Glutamatergic neuron (in vitro differentiated cells): ENCODE data around the gene PNPLA2. TPM values are rescaled to one million over a fixed set of nuclear protein-coding genes. Genes with fewer than 3 reads are reported as not detected.

Experiments
- DNase-seq: peaks from one replicate; pipeline ENCODE4 v3.0.0; 2022
- H3K27ac Mint-ChIP-seq: one replicate; pipeline ENCODE4 v1.8.0; 2020; ENCODE audit warnings: mild to moderate bottlenecking, mixed read lengths, inconsistent platforms; ENCODE audit not compliant: unreplicated experiment
- H3K27me3 Mint-ChIP-seq: one replicate; pipeline ENCODE4 v1.8.0; 2020; ENCODE audit warnings: mild to moderate bottlenecking, moderate library complexity, mixed read lengths, inconsistent platforms; ENCODE audit not compliant: unreplicated experiment
- H3K36me3 Mint-ChIP-seq: one replicate; pipeline ENCODE4 v1.8.0; 2020; ENCODE audit warnings: mild to moderate bottlenecking, mixed read lengths, inconsistent platforms; ENCODE audit not compliant: unreplicated experiment
- H3K4me1 Mint-ChIP-seq: one replicate; pipeline ENCODE4 v1.8.0; 2020; ENCODE audit warnings: mild to moderate bottlenecking, low read depth, mixed read lengths, inconsistent platforms; ENCODE audit not compliant: unreplicated experiment
- H3K4me3 Mint-ChIP-seq: one replicate; pipeline ENCODE4 v1.8.0; 2020; ENCODE audit warnings: mild to moderate bottlenecking, mixed read lengths, inconsistent platforms; ENCODE audit not compliant: unreplicated experiment
- H3K9me3 Mint-ChIP-seq: one replicate; pipeline ENCODE4 v1.8.0; 2020; ENCODE audit warnings: mild to moderate bottlenecking, moderate library complexity, mixed read lengths, inconsistent platforms; ENCODE audit not compliant: unreplicated experiment
- total RNA-seq: library from RNA; stranded (reverse); fragmentation: NEBNext Ultra II Directional; extraction: Animal tissue kit (Norgen Biotek cat#: 25700); gene quantifications from one replicate; pipeline ENCODE4 v1.2.1, GENCODE V29; 2021; ENCODE audit not compliant: unreplicated experiment
- TF ChIP-seq, protein P1 (sequence below): fragments of 200-600 bp; sonication (generic); IDR thresholded peaks from one replicate; pipeline ENCODE4 v1.5.0; 2021; ENCODE audit not compliant: partially characterized antibody, unreplicated experiment

The PNPLA2 gene
- total RNA-seq, 1 donor from 2014 or later, result 32.3 TPM

DNA sequence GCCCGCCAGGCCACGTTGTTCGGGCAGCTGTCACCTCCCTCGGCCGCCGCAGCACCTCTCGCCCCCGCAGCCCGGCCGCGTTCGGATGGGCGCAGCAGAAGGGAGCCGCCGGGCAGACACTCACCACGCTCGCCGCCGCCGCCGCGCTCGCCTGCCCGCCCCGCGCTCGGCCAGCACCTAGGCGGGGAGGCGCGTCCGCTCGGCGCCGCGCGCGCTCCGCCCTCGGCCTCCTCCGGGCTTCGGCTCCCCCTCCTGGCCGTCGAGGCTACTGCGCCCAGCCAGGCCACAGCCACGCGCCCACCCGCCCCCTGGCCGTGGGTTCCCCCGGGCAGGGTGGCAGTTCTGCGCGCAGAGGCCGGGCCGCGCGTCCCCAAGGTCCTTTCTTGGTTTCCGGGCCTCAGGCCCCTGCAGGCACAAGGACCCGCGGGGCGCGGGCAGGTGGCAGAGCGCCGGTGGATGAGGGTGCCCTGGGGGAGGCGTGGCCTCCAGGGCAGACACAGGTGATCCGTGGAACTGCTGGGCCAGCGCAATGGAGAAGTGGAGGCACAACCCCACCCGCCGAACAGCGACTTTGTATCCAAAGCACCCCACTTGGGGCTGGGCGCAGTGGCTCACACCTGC is 20.5 kb upstream of the PNPLA2 start, which contains the start of gene SLC25A22:
Gene SLC25A22, minus strand, starts transcription at position 189 of the 621 bp plus-strand sequence. CDS start 3,275 bp downstream, outside the sequence.
- TF ChIP-seq, protein P1, sequence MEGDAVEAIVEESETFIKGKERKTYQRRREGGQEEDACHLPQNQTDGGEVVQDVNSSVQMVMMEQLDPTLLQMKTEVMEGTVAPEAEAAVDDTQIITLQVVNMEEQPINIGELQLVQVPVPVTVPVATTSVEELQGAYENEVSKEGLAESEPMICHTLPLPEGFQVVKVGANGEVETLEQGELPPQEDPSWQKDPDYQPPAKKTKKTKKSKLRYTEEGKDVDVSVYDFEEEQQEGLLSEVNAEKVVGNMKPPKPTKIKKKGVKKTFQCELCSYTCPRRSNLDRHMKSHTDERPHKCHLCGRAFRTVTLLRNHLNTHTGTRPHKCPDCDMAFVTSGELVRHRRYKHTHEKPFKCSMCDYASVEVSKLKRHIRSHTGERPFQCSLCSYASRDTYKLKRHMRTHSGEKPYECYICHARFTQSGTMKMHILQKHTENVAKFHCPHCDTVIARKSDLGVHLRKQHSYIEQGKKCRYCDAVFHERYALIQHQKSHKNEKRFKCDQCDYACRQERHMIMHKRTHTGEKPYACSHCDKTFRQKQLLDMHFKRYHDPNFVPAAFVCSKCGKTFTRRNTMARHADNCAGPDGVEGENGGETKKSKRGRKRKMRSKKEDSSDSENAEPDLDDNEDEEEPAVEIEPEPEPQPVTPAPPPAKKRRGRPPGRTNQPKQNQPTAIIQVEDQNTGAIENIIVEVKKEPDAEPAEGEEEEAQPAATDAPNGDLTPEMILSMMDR, result peak; percentile 91
- Mint-ChIP-seq H3K36me3 (no peaks in the 10 kb centered on the region), H3K4me1 (peaks cover 8% of the 10 kb centered on the region), H3K4me3 (peak within 1 kb of the TSS; percentile 88), H3K9me3 (peaks cover 5% of the 10 kb centered on the region), H3K27ac (peak within 1 kb of the TSS; percentile 96), H3K27me3 (peaks cover 7% of the 10 kb centered on the region)
- peak; percentile 93 for DNase-seq

DNA sequence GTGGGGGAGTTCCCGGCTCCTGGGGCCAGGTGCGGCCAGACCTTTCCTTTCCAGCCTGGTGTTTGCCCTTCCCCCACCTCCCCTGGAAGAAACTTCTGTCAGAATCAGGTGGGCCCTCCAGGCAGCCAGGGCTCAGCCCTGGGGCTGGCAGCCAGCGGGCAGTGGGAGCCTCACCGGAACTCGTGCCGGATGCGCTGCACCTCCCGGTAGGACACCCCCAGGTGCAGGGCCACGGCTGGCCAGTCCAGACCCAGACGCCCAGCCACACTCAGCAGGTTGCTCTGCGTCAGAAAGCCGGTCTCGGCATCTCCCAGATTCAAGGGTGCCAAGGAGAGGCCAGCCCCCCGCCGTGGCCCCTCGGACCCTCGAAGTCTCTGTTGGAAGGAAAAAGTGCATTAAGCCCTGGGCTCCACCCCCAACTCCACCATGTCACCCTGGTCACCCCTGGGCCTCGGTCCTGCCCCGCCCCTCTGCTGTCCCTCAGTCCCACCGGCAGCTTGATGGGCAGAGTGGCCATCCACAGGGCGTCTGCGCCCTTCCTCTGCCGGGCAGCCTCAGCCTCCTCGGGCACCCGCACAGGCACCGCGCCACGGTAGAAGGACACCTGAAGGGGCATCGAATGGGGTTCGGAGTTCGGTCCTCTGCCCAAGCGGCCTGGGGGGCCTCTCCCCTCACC is 18.9 kb upstream of the PNPLA2 start:
- Mint-ChIP-seq H3K27me3 (peaks cover 4% of the 10 kb centered on the region), H3K9me3 (peaks cover 6% of the 10 kb centered on the region), H3K27ac (no peak overlapping the region), H3K36me3 (no peaks in the 10 kb centered on the region), H3K4me3 (no peak overlapping the region), H3K4me1 (peaks cover 4% of the 10 kb centered on the region)
- TF ChIP-seq, protein P1, result no peak
- peak; percentile 14 for DNase-seq

DNA sequence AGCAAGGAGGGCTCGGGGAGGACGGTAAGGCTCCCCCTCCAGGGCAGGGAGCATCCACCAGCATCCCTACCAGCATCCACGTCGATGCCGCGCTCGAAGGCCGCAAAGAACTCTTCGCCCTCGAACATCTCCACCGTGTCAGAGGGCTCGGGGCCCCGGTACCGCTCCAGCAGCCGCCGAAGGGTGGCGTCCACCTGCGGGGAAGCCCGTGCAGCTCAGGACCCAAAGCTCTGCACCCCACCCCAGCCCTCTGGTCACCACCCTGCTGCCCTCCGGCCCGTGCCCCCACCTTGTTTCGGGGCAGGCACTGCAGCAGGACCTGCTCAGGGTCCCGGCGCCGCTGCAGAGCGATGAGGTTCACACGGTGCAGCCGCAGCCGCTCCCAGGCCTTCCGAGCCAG is 18.2 kb upstream of the PNPLA2 start:
- Mint-ChIP-seq H3K27ac (no peak overlapping the region), H3K4me3 (no peak overlapping the region), H3K4me1 (peaks cover 4% of the 10 kb centered on the region), H3K27me3 (peaks cover 5% of the 10 kb centered on the region), H3K9me3 (peaks cover 7% of the 10 kb centered on the region), H3K36me3 (no peaks in the 10 kb centered on the region)
- TF ChIP-seq, protein P1, result no peak
- peak; percentile 13 for DNase-seq

DNA sequence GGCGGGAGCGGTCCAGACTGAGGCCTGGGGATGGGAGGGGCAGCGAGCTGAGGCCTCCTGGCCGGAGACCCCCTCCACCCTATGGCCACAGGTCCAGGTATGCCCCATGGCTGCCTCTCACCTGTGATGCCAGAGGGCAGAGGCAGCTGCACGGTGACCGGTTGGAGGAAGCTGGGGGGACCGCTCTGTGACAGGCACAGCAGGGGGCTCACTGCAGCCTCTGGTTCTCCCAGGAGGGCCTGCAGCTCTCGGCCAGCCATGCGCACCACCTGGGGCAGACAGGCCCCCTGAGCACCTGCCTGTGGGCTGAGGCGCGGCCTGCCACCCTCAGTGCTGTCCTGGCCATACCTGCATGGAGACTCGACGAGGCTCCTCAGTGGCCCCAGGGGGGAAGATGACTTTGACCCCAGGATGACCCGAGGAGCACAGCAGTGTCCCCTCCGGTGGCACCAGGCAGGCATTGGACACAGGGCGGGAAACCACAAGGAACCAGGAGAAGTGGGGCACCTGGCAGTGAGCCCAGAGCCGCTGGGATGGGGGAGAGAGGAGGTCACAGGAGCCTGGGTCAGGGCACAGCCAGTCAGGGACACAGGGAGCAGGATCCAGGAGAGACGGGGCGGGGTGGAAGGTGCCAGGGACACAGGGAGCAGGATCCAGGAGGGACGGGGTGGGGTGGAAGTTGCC is 17.5 kb upstream of the PNPLA2 start:
- Mint-ChIP-seq H3K9me3 (peaks cover 10% of the 10 kb centered on the region), H3K36me3 (no peaks in the 10 kb centered on the region), H3K4me1 (peaks cover 5% of the 10 kb centered on the region), H3K27ac (no peak overlapping the region), H3K27me3 (peaks cover 8% of the 10 kb centered on the region), H3K4me3 (no peak overlapping the region)
- DNase-seq, result peak; percentile 10
- TF ChIP-seq, protein P1, result no peak
